WERI-Rb-1 (cell line): ENCODE data around the gene SH3BP5.
A peak's percentile ranks its signal among the peaks of the same experiment; 100 is the strongest.

Experiments
- DNase-seq: peaks from one replicate; pipeline ENCODE4 v3.0.0-alpha.2; 2020
- H3K27ac ChIP-seq: fragments of 250-450 bp; sonication (Bioruptor Pico); 2 replicates; pipeline ENCODE4 v1.5.1; 2020; ENCODE audit warnings: mild to moderate bottlenecking, moderate library complexity
- H3K27me3 ChIP-seq: fragments of 250-450 bp; sonication (Bioruptor Pico); 2 replicates; pipeline ENCODE4 v1.5.1; 2021; ENCODE audit warnings: mild to moderate bottlenecking, low read depth, moderate library complexity; ENCODE audit not compliant: insufficient read depth, severe bottlenecking
- H3K36me3 ChIP-seq: fragments of 250-450 bp; sonication (Bioruptor Pico); 2 replicates; pipeline ENCODE4 v1.5.1; 2020; ENCODE audit warnings: mild to moderate bottlenecking, moderate library complexity
- H3K4me3 ChIP-seq: 2 replicates; pipeline ENCODE4 v1.5.1; 2011; ENCODE audit warnings: low read depth, mild to moderate bottlenecking, control low read depth, low read length
- H3K9me3 ChIP-seq: fragments of 250-450 bp; sonication (Bioruptor Pico); 2 replicates; pipeline ENCODE4 v1.5.1; 2021; ENCODE audit warnings: mild to moderate bottlenecking, moderate library complexity; ENCODE audit not compliant: severe bottlenecking
- CTCF ChIP-seq: IDR thresholded peaks from 2 replicates; pipeline ENCODE4 v1.5.1; 2011; ENCODE audit warnings: low read depth, mild to moderate bottlenecking, control low read depth, inconsistent platforms, low read length

SH3BP5 gene

GRCh38 chr3:15255215-15255614 lies 77.2 kb downstream of the SH3BP5 start:
- no peak overlapping the region for H3K4me3 ChIP-seq
- H3K36me3 ChIP-seq: peaks cover 88% of the 10 kb centered on the region

GRCh38 chr3:15253023-15253697 lies 79.2 kb downstream of the SH3BP5 start:
- H3K9me3 ChIP-seq: no peaks in the 10 kb centered on the region
- peak; percentile 40 for DNase-seq
- no peak overlapping the region for H3K27ac ChIP-seq
- H3K27me3 ChIP-seq: no peaks in the 10 kb centered on the region
- TF ChIP-seq CTCF: no peak
- no peak overlapping the region for H3K4me3 ChIP-seq
- H3K36me3 ChIP-seq: peaks cover 81% of the 10 kb centered on the region

More at GRCh38 chr3:15255215-15255614, 77.2 kb downstream of the SH3BP5 start:
- Histone ChIP-seq H3K9me3 (no peaks in the 10 kb centered on the region), H3K27ac (no peak overlapping the region; the same call in none of the 2 replicates), H3K27me3 (no peaks in the 10 kb centered on the region)
- TF ChIP-seq CTCF: no peak
- DNase-seq: peak; percentile 39

GRCh38 chr3:15246186-15246585 lies 86.2 kb downstream of the SH3BP5 start:
- Histone ChIP-seq H3K4me3 (no peak overlapping the region), H3K9me3 (no peaks in the 10 kb centered on the region), H3K27ac (no peak overlapping the region), H3K27me3 (no peaks in the 10 kb centered on the region), H3K36me3 (peaks cover 68% of the 10 kb centered on the region)
- no peak for DNase-seq
- TF ChIP-seq CTCF: no peak

- H3K4me3 ChIP-seq: no peak overlapping the region
- no peaks in the 10 kb centered on the region for H3K9me3 ChIP-seq
- no peaks in the 10 kb centered on the region for H3K27me3 ChIP-seq
- no peak overlapping the region for H3K27ac ChIP-seq
- peaks cover 63% of the 10 kb centered on the region for H3K36me3 ChIP-seq
- no peak for TF ChIP-seq CTCF
- no peak for DNase-seq
Observed at GRCh38 chr3:15243822-15244482, 88.4 kb downstream of the SH3BP5 start.

- Histone ChIP-seq H3K27ac (no peak overlapping the region), H3K27me3 (no peaks in the 10 kb centered on the region), H3K9me3 (no peaks in the 10 kb centered on the region), H3K4me3 (no peak overlapping the region), H3K36me3 (peaks cover 51% of the 10 kb centered on the region)
- peak; percentile 67 for DNase-seq
- peak; percentile 52 for TF ChIP-seq CTCF
Observed at GRCh38 chr3:15241341-15241740, 91.0 kb downstream of the SH3BP5 start.
